NCI-H226 (cell line): Measurements from ENCODE around the gene KRT72.
"Not testable (repeated sequence)": the region's sequence is repeated elsewhere in the genome, so short reads cannot be mapped to it uniquely, and the experiment has no call there.

Experiments used
- DNase-seq: peaks from one replicate; pipeline ENCODE4 v3.0.0-alpha.2; 2015

The KRT72 gene

DNA sequence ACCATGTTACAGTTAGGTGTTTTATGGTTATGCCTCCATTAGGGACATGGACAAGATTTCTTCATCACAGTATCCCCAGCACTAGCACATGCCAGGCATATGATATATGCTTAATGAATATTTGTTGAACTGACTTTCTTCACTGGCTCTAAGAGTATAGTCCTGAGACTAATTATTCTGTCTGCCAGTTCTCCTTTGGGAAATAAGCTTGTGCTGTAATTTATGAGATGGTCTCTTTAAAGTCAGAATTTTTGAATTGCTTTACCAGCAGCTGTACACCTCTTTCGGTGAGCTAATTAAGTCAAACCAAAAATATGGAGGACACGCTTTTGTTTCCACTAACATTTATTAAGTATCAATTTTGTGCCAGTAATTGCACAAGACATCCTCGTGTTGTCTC, 4.8 kb upstream of the KRT72 start:
- no peak for DNase-seq

DNA sequence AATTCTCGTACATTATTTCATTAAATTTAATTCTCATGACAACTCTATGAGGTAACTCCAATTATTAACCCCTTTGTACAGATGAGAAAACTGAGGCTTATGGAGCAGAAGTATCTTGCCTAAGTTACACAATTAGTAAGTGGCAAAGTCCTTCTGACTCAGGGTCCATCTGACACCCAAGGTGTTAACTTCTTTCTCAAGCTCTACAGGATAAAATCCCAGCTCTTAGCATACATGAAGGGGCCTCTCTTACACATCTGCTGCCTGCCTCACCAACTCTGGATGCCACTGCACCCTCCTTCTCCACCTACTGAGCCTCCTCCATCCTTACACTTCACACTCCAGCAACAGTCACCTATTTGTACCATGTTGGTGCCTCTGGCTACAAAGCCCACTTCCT, 4.3 kb upstream of the KRT72 start:
- no peak for DNase-seq

GRCh38 chr12:52604859-52605258, 3.6 kb upstream of the KRT72 start:
- no peak for DNase-seq

- no peak for DNase-seq
Observed at GRCh38 chr12:52603314-52603713, 2.1 kb upstream of the KRT72 start.

DNA sequence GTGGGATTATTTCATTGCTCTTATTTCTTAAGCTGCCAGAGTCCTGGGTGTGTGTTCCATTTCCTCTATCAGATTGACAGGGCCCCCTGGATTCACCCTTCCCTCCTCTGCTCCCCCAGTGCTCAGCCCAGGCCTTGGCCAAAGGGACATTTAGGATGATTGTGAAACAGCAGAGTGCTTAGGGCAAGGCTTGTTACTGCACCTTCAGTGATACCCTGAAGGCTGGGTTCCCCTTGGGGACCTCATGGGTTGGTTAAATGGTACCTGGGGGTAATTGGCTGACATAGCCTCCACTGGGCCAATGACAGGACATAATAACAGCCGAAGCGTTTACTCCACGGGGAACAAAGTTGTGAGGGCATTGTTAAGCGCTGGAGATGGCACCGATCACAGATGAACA, 1.3 kb upstream of the KRT72 start:
- DNase-seq: no peak

GRCh38 chr12:52601671-52602070, 408 bp upstream of the KRT72 start:
- DNase-seq: no peak

DNA sequence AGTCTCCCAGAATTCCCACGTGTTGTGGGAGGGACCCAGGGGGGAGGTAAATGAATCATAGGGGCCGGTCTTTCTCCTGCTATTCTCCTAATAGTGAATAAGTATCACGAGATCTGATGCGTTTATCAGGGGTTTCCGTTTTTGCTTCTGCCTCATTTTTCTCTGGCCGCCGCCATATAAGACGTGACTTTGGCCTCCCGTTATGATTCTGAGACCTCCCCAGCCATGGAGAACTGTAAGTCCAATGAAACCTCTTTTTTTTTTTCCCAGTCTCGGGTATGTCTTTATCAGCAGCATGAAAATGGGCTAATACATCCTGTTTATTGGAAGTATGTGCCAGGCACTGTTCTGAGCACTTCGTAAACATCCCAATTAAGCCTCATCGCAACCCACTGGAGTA, 788 bp downstream of the KRT72 start:
- no peak for DNase-seq

GRCh38 chr12:52600071-52600470, 1.2 kb downstream of the KRT72 start:
- DNase-seq: no peak

DNA sequence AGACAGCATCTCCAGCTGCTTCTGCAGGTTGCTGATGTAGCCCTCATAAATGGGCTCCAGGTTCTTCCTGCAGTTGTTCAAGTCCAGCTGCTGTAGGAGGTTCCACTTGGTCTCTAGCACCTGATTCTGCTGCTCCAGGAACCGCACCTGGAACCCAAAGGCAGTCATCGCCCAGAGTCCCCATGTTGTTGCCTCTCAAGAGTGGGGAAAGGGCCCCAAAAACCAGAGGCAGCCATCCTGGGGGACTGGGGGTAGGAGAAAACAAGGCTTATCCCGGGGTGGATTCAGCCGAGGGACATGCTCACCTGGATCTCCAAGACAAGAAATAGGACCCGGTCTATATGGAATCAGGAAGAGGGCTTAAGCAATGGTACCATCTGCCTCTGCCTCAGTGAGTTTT, 2.3 kb downstream of the KRT72 start:
- DNase-seq: no peak

- DNase-seq: not testable (repeated sequence)
Observed at GRCh38 chr12:52594237-52594636, 7.0 kb downstream of the KRT72 start.

GRCh38 chr12:52591521-52591920, 9.7 kb downstream of the KRT72 start:
- DNase-seq: no peak

- no peak for DNase-seq
Observed at GRCh38 chr12:52590021-52590420, 11.2 kb downstream of the KRT72 start.

- DNase-seq: no peak
Observed at GRCh38 chr12:52587563-52587962, 13.7 kb downstream of the KRT72 start.

GRCh38 chr12:52585946-52586345, 15.3 kb downstream of the KRT72 start:
- no peak for DNase-seq

- no peak for DNase-seq
Observed at GRCh38 chr12:52585066-52585465, 16.2 kb downstream of the KRT72 start.

DNA sequence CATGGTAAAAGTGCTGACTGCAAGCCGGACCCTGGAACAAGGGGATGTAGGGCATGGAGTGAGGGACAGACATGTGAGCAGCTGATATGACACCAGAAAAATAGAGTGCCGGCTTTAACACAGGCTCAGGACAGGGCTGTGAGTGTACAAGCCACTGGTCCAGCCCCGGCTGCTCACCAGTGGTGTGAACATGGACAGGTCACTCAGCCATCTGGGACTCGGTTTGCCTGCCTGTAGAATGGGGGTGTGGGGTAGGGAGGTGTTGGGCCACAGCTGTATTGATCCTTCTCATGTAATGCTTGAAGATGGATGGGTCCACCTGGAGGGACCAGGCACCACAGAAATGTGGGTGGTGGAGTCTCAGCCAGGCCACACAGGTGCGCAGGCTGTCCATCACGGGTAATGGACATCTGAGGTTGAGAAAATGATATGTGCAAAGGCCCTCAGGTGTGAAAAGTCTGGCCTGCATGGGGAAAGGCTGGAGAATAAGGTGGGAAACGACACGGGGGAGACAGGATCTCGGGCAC, 17.0 kb downstream of the KRT72 start:
- no peak for DNase-seq

GRCh38 chr12:52582971-52583456, 18.2 kb downstream of the KRT72 start:
- peak; percentile 78 for DNase-seq

- no peak for DNase-seq
Observed at GRCh38 chr12:52582486-52582885, 18.8 kb downstream of the KRT72 start.

GRCh38 chr12:52581481-52581880, 19.8 kb downstream of the KRT72 start:
- DNase-seq: peak; percentile 83

- no peak for DNase-seq
Observed at GRCh38 chr12:52581066-52581465, 20.2 kb downstream of the KRT72 start.

GRCh38 chr12:52580496-52580895, 20.8 kb downstream of the KRT72 start:
- DNase-seq: no peak

GRCh38 chr12:52579468-52580465, 21.5 kb downstream of the KRT72 start:
- no peak for DNase-seq

GRCh38 chr12:52578469-52578868, 22.8 kb downstream of the KRT72 start:
- no peak for DNase-seq

- no peak for DNase-seq
Observed at GRCh38 chr12:52577316-52577715, 23.9 kb downstream of the KRT72 start.
